ENCODE results near the gene ZHX3. TPM values are rescaled to one million over a fixed set of nuclear protein-coding genes. Genes with fewer than 3 reads are reported as not detected.

Gene ZHX3
- polyA plus RNA-seq, 3 donors = 0.58 to 3.2 (median 1.1) TPM

DNA sequence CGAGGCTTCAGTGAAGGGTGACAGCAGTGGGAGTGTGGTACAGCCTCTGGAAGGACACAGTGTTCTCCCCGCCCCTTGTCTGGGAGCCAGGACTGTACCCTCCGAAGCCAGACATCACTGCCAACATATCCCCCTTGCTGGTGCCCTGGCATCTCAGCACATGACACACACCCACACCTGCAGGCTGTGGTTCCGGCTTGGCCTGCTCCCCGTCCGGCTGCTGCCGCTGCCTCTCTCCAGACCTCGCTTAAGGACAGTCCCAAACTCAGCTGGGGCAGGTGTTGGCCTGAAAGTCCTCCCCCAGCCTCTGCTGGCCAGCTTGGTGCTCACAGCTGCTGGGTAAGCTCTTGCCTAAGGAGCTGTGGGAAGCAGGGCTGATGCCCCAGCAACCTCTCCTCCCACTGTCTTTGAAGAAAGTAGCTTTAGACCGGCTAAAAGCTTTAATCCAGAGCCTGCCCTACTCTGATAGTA is 42.0 kb upstream of the ZHX3 start:
- Histone ChIP-seq H4K20me1 (ENCODE audit: insufficient read depth, low read length) (no peaks in the 10 kb centered on the region), H3K36me3 (replicated peaks in 1 of 2; ENCODE audit: control insufficient read depth in 1 of 2, insufficient read depth in 2 of 2, low read length in 2 of 2) (no peaks in the 10 kb centered on the region), H3K4me3 (replicated peaks in 1 of 3; ENCODE audit: low read depth in 2 of 3, low read length in 3 of 3) (no peak overlapping the region), H3K9me3 (replicated peaks in 1 of 2; ENCODE audit: control insufficient read depth in 1 of 2, insufficient read depth in 1 of 2, low read length in 2 of 2) (no peaks in the 10 kb centered on the region), H3K4me2 (replicated peaks; ENCODE audit: extremely low read depth, low read length, poor library complexity, severe bottlenecking) (no peak overlapping the region), H2AFZ (ENCODE audit: insufficient read depth, low read depth, low read length, poor library complexity, severe bottlenecking) (no peak overlapping the region), H3K9ac (ENCODE audit: insufficient read depth, low read length, poor library complexity, severe bottlenecking) (no peak overlapping the region), H3K27ac (ENCODE audit: low read depth in 1 of 2, low read length in 2 of 2) (no peak overlapping the region), H3K79me2 (ENCODE audit: insufficient read depth, low read length) (no peaks in the 10 kb centered on the region), H3K4me1 (ENCODE audit: control insufficient read depth in 1 of 2, insufficient read depth in 2 of 2, low read length in 2 of 2) (no peaks in the 10 kb centered on the region), H3K27me3 (ENCODE audit: control insufficient read depth in 2 of 2, insufficient read depth in 2 of 2, low read length in 2 of 2) (peaks cover 0 to 5% of the 10 kb centered on the region in 2 donors)
- peaks cover 0 to 4% (median 0%) of the 10 kb centered on the region in 7 donors for H3K9me3 Mint-ChIP-seq
- intact Hi-C loops (cut with micrococcal nuclease) = no loop called here
- no peak overlapping the region for H3K4me3 Mint-ChIP-seq
- no peaks in the 10 kb centered on the region for H3K4me1 Mint-ChIP-seq
- 95% methylated on average over 8 of the region's 9 CpGs for WGBS (ENCODE audit: insufficient coverage)
- peaks cover 14 to 17% (median 17%) of the 10 kb centered on the region in 3 donors for H3K27me3 Mint-ChIP-seq (ENCODE audit: low read depth in 3 of 3)
- no peaks in the 10 kb centered on the region for H3K36me3 Mint-ChIP-seq
- no peak for DNase-seq
- no peak overlapping the region for H3K27ac Mint-ChIP-seq
- TF ChIP-seq, protein P1, sequence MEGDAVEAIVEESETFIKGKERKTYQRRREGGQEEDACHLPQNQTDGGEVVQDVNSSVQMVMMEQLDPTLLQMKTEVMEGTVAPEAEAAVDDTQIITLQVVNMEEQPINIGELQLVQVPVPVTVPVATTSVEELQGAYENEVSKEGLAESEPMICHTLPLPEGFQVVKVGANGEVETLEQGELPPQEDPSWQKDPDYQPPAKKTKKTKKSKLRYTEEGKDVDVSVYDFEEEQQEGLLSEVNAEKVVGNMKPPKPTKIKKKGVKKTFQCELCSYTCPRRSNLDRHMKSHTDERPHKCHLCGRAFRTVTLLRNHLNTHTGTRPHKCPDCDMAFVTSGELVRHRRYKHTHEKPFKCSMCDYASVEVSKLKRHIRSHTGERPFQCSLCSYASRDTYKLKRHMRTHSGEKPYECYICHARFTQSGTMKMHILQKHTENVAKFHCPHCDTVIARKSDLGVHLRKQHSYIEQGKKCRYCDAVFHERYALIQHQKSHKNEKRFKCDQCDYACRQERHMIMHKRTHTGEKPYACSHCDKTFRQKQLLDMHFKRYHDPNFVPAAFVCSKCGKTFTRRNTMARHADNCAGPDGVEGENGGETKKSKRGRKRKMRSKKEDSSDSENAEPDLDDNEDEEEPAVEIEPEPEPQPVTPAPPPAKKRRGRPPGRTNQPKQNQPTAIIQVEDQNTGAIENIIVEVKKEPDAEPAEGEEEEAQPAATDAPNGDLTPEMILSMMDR (IDR thresholded peaks at IDR 0.05) = no peak

DNA sequence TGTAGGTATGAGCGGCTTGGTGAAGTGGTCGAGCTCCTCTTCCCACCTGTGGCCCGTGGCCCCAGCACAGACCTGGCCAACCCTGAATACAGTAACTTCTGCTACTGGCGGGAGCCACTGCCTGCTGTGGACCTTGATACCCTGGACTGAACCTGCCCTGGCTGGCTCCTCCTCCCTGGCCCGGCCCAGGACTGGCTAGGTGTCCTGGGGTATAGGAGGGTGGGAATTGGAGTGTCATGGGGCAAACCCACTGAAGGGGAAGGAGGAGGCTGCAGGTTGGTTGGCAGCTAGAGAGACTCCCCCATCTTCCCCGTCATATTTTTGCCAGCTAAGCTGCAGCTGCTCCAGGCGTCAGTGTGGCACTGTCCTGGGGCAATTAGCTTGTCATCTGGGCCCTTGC is 41.2 kb upstream of the ZHX3 start:
- Mint-ChIP-seq H3K9me3 (peaks cover 0 to 4% (median 0%) of the 10 kb centered on the region in 7 donors), H3K27ac (no peak overlapping the region), H3K36me3 (no peaks in the 10 kb centered on the region), H3K27me3 (ENCODE audit: low read depth in 3 of 3) (peaks cover 10 to 11% (median 11%) of the 10 kb centered on the region in 3 donors), H3K4me1 (no peaks in the 10 kb centered on the region), H3K4me3 (no peak overlapping the region)
- intact Hi-C loops (cut with micrococcal nuclease) = no loop called here
- H4K20me1 ChIP-seq (ENCODE audit: insufficient read depth, low read length) = no peaks in the 10 kb centered on the region
- H3K36me3 ChIP-seq (replicated peaks in 1 of 2; ENCODE audit: control insufficient read depth in 1 of 2, insufficient read depth in 2 of 2, low read length in 2 of 2) = no peaks in the 10 kb centered on the region
- no peak overlapping the region for H3K4me2 ChIP-seq (replicated peaks; ENCODE audit: extremely low read depth, low read length, poor library complexity, severe bottlenecking)
- H3K9me3 ChIP-seq (replicated peaks in 1 of 2; ENCODE audit: control insufficient read depth in 1 of 2, insufficient read depth in 1 of 2, low read length in 2 of 2) = no peaks in the 10 kb centered on the region
- TF ChIP-seq, protein P1 (IDR thresholded peaks at IDR 0.05) = no peak
- no peaks in the 10 kb centered on the region for H3K27me3 ChIP-seq (ENCODE audit: control insufficient read depth in 2 of 2, insufficient read depth in 2 of 2, low read length in 2 of 2)
- H3K4me1 ChIP-seq (ENCODE audit: control insufficient read depth in 1 of 2, insufficient read depth in 2 of 2, low read length in 2 of 2) = no peaks in the 10 kb centered on the region
- WGBS (ENCODE audit: insufficient coverage) = 93% methylated on average over 4 of the region's 7 CpGs
- H2AFZ ChIP-seq (ENCODE audit: insufficient read depth, low read depth, low read length, poor library complexity, severe bottlenecking) = no peak overlapping the region
- H3K27ac ChIP-seq (ENCODE audit: low read depth in 1 of 2, low read length in 2 of 2) = no peak overlapping the region
- no peak for DNase-seq
- no peak overlapping the region for H3K9ac ChIP-seq (ENCODE audit: insufficient read depth, low read length, poor library complexity, severe bottlenecking)
- H3K4me3 ChIP-seq (replicated peaks in 1 of 3; ENCODE audit: low read depth in 2 of 3, low read length in 3 of 3) = no peak overlapping the region
- no peaks in the 10 kb centered on the region for H3K79me2 ChIP-seq (ENCODE audit: insufficient read depth, low read length)

Data from CD14-positive monocyte (primary cell).